Measurements from ENCODE around the gene MYRIP. TPM values are rescaled to one million over a fixed set of nuclear protein-coding genes. Genes with fewer than 3 reads are reported as not detected.

MYRIP gene
- polyA plus RNA-seq, 3 donors, result not detected

DNA sequence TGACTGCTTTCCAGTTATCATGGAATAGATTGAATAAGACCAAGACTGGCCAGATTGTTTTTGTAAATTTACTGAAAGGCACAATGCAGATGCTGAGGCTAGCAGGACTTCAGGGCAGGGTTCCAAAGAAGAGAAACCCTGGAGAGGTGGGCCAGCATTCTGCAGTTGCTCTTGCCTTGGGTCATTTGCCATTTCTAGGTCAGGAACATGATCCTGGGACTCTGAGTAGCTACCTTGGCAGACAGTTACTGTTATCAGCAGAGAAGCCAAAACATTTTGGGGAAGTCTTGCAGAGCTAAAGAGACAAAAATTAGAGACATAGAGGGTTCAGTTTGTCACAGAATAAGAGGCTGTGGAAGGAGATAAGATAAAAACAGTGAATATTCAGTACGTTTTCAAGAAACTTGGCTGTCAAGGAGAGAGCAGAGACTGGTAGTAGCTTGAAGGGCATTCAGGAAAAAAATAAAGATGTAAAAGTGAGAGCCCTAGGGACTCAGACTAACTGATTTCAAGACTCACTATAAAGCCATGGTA is 46.8 kb upstream of the MYRIP start:
- H3K4me2 ChIP-seq (replicated peaks; ENCODE audit: extremely low read depth, low read length, poor library complexity, severe bottlenecking), result no peak overlapping the region
- 33% methylated on average over 1 of the region's 1 CpG for WGBS (ENCODE audit: insufficient coverage)
- no peaks in the 10 kb centered on the region for H3K79me2 ChIP-seq (ENCODE audit: insufficient read depth, low read length)
- H4K20me1 ChIP-seq (ENCODE audit: insufficient read depth, low read length), result no peaks in the 10 kb centered on the region
- Mint-ChIP-seq H3K9me3 (peaks cover 0 to 12% (median 4%) of the 10 kb centered on the region in 7 donors), H3K27me3 (ENCODE audit: low read depth in 3 of 3) (peaks cover 0 to 2% (median 2%) of the 10 kb centered on the region in 3 donors), H3K4me3 (no peak overlapping the region), H3K4me1 (no peaks in the 10 kb centered on the region), H3K27ac (no peak overlapping the region), H3K36me3 (no peaks in the 10 kb centered on the region)
- H3K4me3 ChIP-seq (replicated peaks in 1 of 3; ENCODE audit: low read depth in 2 of 3, low read length in 3 of 3), result no peak overlapping the region
- intact Hi-C loops (cut with micrococcal nuclease), result no loop called here
- H3K27me3 ChIP-seq (ENCODE audit: control insufficient read depth in 2 of 2, insufficient read depth in 2 of 2, low read length in 2 of 2), result no peaks in the 10 kb centered on the region
- no peak overlapping the region for H3K9ac ChIP-seq (ENCODE audit: insufficient read depth, low read length, poor library complexity, severe bottlenecking)
- H3K36me3 ChIP-seq (replicated peaks in 1 of 2; ENCODE audit: control insufficient read depth in 1 of 2, insufficient read depth in 2 of 2, low read length in 2 of 2), result no peaks in the 10 kb centered on the region
- peaks cover 0 to 7% of the 10 kb centered on the region in 2 donors for H3K9me3 ChIP-seq (replicated peaks in 1 of 2; ENCODE audit: control insufficient read depth in 1 of 2, insufficient read depth in 1 of 2, low read length in 2 of 2)
- TF ChIP-seq, protein P1, sequence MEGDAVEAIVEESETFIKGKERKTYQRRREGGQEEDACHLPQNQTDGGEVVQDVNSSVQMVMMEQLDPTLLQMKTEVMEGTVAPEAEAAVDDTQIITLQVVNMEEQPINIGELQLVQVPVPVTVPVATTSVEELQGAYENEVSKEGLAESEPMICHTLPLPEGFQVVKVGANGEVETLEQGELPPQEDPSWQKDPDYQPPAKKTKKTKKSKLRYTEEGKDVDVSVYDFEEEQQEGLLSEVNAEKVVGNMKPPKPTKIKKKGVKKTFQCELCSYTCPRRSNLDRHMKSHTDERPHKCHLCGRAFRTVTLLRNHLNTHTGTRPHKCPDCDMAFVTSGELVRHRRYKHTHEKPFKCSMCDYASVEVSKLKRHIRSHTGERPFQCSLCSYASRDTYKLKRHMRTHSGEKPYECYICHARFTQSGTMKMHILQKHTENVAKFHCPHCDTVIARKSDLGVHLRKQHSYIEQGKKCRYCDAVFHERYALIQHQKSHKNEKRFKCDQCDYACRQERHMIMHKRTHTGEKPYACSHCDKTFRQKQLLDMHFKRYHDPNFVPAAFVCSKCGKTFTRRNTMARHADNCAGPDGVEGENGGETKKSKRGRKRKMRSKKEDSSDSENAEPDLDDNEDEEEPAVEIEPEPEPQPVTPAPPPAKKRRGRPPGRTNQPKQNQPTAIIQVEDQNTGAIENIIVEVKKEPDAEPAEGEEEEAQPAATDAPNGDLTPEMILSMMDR (IDR thresholded peaks at IDR 0.05), result no peak
- no peak overlapping the region for H2AFZ ChIP-seq (ENCODE audit: insufficient read depth, low read depth, low read length, poor library complexity, severe bottlenecking)
- no peak for DNase-seq
- no peaks in the 10 kb centered on the region for H3K4me1 ChIP-seq (ENCODE audit: control insufficient read depth in 1 of 2, insufficient read depth in 2 of 2, low read length in 2 of 2)
- H3K27ac ChIP-seq (ENCODE audit: low read depth in 1 of 2, low read length in 2 of 2), result no peak overlapping the region

DNA sequence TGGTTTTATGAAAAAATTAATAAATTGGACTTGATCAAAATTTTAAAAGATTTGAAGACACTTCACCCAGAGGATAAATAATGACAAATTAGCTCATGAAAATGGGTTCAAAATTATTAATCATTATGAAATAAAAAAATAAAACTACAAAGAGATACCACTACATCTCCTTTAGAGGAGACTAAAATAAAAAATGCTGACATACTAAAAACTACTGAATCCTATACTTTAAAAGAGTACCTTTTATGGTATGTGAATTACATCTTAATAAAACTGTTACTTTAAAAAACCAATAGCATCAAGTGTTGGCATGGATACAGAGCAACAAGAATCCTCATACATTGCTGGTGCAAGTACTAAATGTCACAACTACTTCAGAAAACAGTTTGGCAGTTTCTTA is 46.0 kb upstream of the MYRIP start:
- H3K4me1 Mint-ChIP-seq, result no peaks in the 10 kb centered on the region
- TF ChIP-seq, protein P1 (IDR thresholded peaks at IDR 0.05), result no peak
- H3K27ac Mint-ChIP-seq, result no peak overlapping the region
- Histone ChIP-seq H3K27ac (ENCODE audit: low read depth in 1 of 2, low read length in 2 of 2) (no peak overlapping the region), H4K20me1 (ENCODE audit: insufficient read depth, low read length) (no peaks in the 10 kb centered on the region), H3K27me3 (ENCODE audit: control insufficient read depth in 2 of 2, insufficient read depth in 2 of 2, low read length in 2 of 2) (no peaks in the 10 kb centered on the region), H3K36me3 (replicated peaks in 1 of 2; ENCODE audit: control insufficient read depth in 1 of 2, insufficient read depth in 2 of 2, low read length in 2 of 2) (no peaks in the 10 kb centered on the region), H3K9ac (ENCODE audit: insufficient read depth, low read length, poor library complexity, severe bottlenecking) (no peak overlapping the region), H2AFZ (ENCODE audit: insufficient read depth, low read depth, low read length, poor library complexity, severe bottlenecking) (no peak overlapping the region), H3K79me2 (ENCODE audit: insufficient read depth, low read length) (no peaks in the 10 kb centered on the region), H3K4me3 (replicated peaks in 1 of 3; ENCODE audit: low read depth in 2 of 3, low read length in 3 of 3) (no peak overlapping the region), H3K4me2 (replicated peaks; ENCODE audit: extremely low read depth, low read length, poor library complexity, severe bottlenecking) (no peak overlapping the region), H3K4me1 (ENCODE audit: control insufficient read depth in 1 of 2, insufficient read depth in 2 of 2, low read length in 2 of 2) (no peaks in the 10 kb centered on the region), H3K9me3 (replicated peaks in 1 of 2; ENCODE audit: control insufficient read depth in 1 of 2, insufficient read depth in 1 of 2, low read length in 2 of 2) (peaks cover 0 to 7% of the 10 kb centered on the region in 2 donors)
- DNase-seq, result no peak
- H3K4me3 Mint-ChIP-seq, result no peak overlapping the region
- peaks cover 0 to 16% (median 5%) of the 10 kb centered on the region in 7 donors for H3K9me3 Mint-ChIP-seq
- peaks cover 0 to 2% (median 0%) of the 10 kb centered on the region in 3 donors for H3K27me3 Mint-ChIP-seq (ENCODE audit: low read depth in 3 of 3)
- intact Hi-C loops (cut with micrococcal nuclease), result no loop called here
- H3K36me3 Mint-ChIP-seq, result no peaks in the 10 kb centered on the region
